Measurements from ENCODE around the gene METAP1.

GRCh38 chr4:99100876-99101275, 105.4 kb downstream of the METAP1 start:
- TF ChIP-seq, protein P1, sequence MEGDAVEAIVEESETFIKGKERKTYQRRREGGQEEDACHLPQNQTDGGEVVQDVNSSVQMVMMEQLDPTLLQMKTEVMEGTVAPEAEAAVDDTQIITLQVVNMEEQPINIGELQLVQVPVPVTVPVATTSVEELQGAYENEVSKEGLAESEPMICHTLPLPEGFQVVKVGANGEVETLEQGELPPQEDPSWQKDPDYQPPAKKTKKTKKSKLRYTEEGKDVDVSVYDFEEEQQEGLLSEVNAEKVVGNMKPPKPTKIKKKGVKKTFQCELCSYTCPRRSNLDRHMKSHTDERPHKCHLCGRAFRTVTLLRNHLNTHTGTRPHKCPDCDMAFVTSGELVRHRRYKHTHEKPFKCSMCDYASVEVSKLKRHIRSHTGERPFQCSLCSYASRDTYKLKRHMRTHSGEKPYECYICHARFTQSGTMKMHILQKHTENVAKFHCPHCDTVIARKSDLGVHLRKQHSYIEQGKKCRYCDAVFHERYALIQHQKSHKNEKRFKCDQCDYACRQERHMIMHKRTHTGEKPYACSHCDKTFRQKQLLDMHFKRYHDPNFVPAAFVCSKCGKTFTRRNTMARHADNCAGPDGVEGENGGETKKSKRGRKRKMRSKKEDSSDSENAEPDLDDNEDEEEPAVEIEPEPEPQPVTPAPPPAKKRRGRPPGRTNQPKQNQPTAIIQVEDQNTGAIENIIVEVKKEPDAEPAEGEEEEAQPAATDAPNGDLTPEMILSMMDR (conservative IDR thresholded peaks at IDR 0.05 in 1 of 2, IDR thresholded peaks at IDR 0.05 in 1 of 2; ENCODE audit: low read depth in 1 of 2, low read length in 2 of 2), result no peak
- no peak for TF ChIP-seq EZH2 (IDR thresholded peaks at IDR 0.05; ENCODE audit: low read length, missing control alignments)
